Activated CD8-positive, alpha-beta memory T cell treated with anti-CD3 and anti-CD28 coated beads for 24 hours (primary cell): ENCODE measurements around the gene USP10.

Experiments
- DNase-seq: peaks from one replicate; pipeline ENCODE4 v3.0.0-alpha.2; 2020

USP10 gene

DNA sequence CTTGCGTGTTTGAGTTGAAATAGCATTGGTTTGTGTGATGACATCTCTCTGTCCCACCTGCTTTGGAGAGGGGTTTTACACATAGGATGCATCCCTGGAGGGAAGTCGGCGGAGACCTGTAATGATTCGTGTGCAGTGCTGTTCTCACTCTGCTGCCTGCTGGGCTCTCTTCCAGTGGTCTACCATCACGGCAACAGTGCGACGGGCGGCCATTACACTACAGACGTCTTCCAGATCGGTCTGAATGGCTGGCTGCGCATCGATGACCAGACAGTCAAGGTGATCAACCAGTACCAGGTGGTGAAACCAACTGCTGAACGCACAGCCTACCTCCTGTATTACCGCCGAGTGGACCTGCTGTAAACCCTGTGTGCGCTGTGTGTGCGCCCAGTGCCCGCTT lies 78.9 kb downstream of the USP10 start:
- DNase-seq: no peak

DNA sequence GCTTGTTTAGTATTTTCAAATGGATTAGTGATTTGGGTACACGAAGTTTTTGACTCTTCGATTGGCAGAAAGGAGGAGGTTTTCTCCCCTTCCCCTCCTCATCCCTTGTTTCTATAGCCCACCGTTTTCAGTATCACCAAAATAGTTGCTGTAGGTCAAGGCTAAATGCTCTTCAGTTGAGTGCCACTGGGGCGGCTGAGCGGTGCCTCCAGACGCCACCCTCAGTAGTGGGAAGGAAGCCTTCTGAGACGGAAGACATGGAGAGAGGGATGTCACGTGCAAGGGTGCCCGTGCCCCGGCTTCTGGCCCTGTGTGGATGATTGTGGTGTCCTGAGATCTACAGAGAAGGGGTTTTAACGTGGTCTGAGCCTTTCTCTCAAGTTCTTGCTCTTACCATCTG lies 80.3 kb downstream of the USP10 start:
- DNase-seq: no peak

DNA sequence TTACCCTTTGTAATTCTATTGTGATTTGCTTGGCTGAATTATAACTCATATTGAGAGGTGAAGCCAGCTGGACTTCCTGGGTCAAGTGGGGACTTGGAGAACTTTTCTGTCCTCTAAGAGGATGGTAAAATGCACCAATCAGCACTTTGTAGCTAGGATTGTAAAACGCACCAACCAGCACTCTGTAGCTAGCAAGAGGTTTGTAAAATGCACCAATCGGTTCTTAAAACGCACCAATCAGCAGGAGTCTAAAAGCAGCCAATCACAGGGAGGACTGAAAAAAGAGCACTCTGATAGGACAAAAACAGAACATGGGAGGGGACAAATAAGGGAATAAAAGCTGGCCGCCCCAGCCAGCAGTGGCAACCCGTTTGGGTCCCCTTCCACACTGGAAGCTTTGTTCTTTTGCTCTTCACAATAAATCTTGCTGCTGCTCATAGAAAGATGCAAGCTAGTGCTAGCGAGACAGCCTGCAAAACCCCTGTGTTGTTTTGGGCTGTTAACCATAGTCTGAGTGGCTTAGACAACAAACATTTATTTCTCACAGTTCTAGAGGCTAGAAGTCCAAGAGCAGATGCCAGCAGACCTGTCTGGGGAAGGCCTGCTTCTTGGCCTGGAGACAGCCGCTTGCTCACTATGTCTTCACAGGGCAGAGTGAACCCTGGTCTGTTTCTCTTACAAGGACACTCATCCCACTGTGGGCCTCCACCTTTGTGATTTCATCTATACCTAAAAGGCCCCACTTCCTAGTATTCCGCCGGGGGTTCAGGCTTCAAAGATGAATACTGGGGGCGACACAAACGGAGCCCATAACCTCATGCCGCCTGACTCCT lies 81.0 kb downstream of the USP10 start:
- no peak for DNase-seq

DNA sequence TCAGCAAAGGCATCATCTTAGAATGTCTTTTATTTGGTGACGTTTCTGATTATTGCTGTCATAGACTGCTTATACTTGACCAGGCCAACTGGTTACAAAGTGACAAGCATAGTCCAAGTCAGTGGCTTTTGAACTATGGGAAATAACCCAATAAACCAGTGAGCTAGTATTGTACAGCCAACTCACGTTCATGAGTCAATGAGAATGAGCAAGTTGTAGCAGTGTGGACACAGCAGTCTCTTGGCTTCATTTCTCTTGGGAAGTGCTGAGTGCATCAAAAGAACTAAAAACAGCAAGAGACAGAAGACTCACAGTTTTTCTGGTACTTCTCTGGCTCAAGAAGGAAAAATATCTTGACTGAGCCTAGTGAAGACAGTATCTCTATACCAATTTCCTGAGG lies 83.0 kb downstream of the USP10 start:
- DNase-seq: no peak

DNA sequence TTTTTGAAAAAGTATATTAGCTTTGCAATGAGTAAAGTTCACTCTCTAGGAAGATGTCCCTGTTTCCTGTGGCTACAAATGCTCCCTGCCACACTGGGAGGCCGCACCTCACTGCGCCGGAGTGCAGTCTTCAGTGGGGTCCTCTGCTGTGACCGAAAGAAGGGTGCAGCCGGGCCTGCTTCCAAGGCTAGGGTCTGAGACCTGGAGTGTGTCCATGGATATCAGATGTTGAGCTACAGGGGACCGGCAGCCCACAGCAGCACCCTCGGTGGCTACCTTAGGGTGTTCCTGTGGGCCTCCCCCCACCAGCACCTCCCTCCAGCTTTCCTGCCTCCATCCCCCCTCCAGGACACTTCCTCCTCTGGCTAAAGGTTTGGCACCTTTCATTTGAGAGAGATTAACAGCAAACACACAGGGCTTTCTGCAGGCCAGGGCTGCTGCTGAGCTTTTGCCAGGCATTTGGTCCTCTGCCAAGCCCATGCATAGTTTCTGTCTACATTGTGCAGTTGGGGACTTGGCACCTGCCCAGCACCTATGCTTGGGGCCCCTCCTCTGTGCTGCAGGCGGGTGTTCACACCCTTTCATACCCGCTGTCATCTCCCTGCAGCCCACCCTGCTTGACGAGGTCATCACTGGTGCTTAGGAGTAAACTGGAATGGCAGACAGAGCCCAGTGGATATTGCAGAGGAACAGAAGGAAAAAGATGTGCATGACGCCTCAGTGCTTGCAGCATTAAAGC lies 86.2 kb downstream of the USP10 start:
- DNase-seq: no peak

DNA sequence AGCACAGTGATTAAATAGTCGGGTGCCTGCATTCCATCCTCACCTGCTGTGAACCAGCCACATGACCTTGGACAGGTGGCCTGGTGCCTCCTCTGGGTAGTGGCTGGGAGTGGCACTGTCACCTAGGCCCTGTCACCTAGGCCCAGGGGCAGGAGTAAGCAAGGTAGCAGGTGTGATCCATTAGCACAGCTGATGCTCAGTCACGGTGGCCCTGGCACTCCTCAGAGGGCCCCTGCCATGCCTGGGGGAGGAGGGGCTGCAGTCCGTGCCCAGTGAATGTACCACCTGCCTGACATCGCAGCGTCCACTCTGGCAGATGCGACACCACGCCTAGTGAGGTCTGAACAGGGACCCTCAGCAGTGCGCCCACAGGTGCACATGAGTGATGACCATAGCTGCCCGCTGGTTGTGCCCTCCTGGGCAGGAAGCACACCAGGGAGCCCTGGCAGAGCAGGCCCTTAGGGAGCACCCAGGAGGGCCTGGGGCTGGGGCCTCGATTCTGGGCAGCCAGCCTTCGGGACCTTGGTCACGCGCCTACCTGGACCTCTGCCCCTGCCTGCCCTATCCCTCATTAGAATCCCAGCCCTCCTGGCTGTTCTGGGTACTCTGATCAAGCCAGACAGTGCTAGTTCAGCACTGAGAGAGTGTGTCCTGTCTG lies 86.9 kb downstream of the USP10 start:
- DNase-seq: no peak

DNA sequence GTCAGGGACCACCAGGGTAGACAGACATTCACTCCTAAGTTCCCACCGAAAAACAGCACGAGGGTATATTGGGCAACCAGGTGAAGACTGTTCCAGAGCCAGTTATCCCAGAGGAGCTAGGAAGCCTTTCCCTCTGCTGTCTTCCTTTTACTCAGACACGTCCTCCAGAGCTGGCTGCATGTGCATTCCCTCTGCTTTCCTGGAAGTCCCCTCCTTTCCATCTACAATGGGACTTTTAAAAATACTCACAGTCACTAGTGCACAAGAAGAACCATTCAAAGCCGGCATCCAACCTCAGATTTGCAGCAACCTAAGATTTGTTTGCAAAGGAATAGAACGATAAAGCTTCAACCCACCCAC lies 87.4 kb downstream of the USP10 start:
- no peak for DNase-seq

DNA sequence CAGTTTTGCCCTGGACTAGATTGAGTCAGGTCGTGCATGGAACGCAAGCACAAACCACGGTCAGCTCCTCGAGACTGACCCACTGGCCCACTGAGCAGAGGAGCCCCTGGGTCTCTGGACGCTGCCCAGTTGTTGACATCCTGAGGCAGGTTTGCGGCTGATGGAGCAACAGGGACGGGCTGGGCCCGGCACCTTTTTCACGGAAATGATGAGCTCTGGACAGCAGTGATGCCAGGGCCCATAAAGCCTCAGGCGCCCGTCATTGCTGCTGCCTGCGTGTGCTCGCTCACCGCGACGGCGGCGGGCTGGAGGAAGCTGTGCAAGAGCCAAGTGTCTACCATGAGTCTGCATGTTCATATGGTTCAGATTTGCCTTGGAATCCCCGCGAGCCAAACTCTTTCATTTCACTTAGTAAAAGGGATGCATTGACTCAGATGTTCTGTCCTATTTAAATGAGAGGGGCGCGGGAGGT lies 89.2 kb downstream of the USP10 start:
- no peak for DNase-seq

DNA sequence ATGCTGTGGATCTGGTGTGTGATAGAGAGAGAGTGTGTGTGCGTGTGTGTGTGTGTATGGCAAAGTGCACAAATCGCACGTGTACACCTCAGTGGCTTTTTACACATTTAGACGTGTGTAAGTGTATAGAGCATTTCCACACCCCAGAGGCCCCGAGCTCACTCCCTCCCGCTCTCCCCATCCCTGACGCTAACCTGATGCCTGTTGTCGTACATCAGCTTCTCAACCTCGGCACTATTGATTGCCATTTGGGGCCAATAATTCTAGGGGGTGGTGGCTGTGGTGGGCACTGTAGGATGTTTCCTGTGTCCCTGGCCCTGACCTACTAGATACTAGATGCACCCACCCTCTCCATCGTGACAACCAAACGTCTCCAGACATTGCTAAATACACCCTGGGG lies 89.6 kb downstream of the USP10 start:
- no peak for DNase-seq

DNA sequence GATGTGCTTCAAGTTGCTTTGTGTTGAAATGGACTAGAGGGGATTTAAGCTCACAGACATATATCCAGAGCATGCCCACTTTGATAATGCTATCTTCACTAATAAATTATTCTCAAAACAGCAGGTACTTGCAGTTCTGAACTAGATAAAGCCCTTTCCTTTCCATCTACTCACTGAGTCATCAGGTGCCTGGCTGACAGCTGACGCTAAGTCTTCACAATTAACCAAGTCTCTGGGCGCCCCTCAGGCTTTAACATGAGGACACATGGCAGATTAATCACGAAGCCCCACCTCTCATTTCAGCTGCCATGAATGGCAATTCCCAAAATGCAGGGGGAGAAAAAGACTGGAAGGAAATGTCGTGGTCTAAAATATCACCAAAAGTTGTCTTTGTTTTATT lies 90.5 kb downstream of the USP10 start:
- DNase-seq: no peak

DNA sequence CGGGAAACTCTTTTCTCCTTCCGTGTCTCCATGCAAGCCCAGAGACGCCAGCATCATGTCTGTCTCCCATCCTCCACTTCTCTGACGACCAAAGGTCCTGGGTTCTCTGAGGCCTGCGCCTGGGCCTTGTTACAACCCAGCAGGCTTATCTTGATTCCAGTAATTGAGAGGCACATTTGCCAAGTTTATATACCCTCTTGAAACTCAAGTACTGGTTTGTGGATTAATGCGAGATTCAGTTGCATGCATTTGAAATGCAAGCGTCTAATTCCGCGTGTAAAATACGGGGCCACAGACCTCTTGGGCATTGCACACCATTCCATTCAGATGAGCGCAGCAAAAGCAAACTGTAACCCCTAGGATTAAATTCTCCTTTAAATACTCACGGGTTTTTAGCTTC lies 91.3 kb downstream of the USP10 start:
- no peak for DNase-seq

DNA sequence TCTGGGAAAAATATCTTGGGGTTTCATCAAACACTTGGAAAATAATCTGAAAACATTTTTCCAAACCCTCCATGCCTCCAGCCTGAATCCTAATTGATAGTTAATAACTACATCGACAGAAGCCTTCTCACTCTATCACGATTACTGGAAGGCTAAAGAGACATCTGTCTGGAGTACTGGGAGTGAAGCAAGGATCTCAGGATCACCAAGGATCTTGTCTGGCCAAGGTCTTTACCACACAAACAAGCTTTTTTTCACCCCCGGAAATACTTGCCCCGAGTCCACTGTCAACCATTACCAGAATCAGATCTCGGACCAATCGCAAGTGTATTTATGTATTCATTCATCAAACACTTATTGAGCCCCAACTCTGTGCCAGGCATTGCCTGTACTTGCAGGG lies 91.7 kb downstream of the USP10 start:
- DNase-seq: no peak

DNA sequence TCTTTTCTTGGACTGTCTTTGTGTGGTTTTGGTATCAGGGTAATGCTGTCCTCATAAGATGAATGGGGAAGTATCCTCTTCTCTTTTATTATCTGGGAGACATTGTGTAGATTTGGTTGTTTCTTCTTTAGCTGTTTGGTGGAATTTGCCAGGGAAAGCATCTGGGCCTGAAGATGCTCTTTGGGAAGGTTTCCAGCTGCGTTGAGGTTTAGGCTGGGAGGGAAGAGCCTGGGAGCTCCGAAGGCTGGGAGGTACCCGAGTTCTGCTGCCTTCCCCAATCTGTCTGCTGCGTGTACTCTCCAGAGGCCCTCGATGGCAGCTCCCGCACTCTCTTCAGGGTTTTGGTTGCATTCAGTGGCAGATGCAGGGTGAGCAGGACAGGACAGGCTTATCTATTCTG lies 94.4 kb downstream of the USP10 start:
- no peak for DNase-seq

DNA sequence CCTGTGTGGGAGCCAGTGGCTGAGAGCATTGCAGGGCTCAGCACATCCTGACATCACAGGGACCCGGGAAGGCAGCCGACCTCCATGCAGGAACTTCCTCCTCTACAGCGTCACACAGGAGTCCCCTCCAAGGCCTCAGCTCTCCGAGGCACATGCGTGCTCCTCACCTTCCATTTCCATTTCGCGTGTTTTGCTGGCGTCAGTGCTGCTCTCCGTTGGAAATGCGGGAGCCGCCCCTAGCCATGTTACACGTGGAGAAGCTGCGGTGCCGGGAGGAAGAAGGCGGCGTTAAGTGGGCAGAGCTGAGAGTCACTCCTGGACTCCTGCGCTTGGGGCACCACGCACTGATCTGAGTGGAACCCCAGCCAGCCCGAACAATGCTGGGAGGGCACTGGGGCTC lies 94.8 kb downstream of the USP10 start:
- no peak for DNase-seq

DNA sequence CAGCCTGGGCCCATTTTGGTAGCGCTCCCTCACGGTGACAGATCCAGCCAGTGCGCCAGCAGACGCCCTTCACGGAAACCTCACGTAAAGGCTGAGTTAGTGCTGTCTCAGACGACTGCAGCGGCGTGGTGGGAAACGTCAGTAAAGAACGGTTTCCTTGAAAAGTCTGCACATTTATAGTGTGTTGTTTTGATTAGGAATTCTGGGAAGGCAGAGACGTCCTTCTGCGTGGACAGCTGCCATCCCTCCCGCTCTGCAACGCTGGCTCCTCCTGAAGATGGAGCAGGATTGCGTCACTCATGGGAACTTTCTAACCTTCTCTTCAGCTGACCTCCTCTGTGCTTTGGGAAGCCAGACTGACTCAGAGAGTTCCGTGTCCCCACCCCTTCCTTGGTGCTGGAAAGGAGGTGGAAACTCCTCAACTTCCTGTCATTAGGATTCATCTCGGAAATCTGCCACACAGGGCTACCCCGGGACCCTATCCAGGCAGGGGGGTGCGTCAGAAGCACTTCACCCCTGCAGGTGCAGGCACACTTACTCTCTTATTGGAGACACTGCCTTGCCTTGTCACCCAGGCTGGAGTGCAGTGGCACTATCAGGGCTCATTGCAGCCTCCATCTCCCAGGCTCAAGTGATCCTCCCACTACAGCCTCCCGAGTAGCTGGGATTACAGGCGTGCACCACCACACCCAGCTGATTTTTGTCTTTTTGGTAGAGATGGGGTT lies 95.7 kb downstream of the USP10 start:
- no peak for DNase-seq

DNA sequence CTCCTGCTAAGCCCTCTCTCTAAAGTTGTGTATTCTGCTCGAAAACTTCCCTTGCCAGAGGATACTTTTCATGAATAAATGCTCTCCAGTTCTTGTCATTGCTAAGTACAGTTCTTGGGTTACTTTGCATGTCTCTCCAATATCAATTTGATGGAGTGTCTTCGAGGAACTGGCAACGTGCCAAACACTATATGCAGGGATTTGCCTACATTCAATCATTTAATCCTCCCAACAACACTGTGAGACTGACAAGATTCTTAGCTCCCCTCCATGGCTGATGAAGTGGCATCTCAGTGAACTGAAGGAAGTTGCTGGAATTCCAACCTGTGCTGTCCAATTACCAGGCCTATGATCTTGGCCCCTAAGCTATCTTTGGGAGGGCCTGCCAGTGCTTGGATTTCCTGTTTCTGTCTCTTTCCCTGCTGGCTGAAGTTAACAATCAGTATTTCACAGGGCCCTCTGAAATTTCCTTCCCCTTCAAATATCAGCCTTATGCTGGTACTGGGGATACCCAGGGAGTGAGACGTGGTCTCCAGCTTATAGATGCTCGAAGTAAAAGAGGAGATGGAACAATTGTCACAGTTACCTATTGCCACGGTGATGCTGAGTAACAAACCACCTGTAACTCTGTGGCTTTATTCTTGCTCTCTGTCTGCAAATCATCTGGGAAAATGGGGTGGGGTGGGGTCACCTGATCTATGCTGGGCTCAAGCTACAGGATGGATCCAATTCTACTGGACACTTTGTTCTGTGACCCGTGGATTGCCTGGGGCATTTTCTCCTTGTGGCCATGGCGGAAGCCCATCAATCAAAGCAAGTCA lies 100.6 kb downstream of the USP10 start:
- no peak for DNase-seq

DNA sequence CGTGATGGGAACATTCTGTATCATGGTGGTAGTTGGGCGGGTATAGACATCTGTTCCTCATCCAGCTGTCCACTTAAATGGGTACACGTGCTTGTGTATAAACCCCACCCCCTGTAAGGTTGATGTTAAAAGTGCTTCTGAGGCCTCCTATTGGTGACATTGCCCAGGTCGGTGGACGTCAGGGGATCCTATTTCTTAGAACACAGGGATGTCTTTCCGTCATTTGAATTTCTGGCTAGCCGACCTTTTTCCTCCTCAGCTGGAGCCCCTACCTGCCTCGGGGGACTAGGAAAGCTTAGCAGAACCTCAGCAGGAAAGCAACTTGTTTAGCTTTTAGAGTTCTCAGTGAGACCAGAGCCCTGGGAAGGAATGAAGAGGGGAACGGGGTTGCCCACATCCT lies 103.3 kb downstream of the USP10 start:
- DNase-seq: no peak

DNA sequence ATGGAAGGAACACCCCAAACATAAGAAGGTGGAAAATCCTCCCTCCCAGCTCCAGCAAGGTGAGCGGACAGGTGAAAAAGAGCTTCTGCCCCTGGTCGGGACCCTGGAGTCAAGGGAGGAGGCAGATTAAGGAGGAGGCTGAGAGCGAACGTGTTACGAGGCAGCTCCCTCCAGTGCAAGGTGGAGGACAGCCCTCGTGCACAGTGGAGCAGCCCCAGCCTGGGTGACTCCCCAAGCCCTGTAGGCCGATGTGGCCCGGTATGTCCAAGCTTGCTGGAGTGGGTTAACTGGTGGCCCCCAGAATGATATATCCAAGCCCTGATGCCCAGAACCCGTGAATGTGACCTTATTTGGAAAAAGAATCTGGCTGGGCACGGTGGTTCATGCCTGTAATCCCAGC lies 104.5 kb downstream of the USP10 start:
- DNase-seq: no peak

DNA sequence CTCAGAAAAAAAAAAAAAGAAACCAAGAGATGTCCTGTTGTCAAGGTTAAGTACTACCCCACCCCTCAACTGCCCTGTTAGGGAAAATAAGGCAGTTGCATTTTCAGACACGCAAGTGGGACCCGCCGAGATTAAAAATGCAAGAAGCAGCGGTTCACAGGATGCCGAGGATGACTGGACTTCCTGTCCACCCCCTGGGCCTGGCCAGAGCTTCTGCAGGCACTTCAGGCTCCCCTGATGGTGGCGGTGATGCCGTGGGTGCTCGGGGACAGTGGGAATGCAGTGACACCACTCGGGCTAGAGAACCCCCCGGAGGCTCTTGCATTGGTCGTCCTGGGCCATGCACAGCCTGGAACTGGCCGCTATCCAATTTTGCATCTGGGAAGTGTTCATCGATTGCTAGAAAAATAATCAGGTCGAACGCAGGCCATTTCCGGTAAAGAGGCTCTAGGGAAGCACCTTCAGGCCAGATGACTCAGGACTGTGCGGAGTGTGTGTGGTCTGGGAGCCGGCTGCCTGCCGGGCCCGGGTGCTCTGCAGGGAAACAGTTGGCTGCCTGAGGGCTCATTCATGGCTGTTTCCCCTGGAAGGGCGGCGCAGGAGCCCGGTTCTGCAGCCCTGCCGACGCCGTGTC lies 106.6 kb downstream of the USP10 start:
- DNase-seq: no peak

DNA sequence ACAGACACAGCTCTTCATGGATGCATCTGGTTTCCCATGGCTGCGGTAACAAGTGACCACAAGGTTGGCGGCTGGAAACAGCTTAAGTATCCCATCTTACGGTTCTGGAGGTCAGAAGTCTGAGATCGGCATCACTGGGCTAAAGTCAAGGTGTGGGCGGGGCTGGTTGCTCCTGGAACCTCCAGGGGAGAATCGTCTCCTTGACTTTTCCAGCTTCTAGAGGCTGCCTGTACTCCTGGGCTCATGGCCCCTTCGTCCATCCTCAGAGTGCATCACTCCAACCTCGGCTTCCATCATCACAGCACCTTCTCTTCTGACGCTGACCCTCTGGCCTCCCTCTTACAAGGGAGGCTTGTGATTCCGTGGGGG lies 107.1 kb downstream of the USP10 start:
- DNase-seq: no peak

DNA sequence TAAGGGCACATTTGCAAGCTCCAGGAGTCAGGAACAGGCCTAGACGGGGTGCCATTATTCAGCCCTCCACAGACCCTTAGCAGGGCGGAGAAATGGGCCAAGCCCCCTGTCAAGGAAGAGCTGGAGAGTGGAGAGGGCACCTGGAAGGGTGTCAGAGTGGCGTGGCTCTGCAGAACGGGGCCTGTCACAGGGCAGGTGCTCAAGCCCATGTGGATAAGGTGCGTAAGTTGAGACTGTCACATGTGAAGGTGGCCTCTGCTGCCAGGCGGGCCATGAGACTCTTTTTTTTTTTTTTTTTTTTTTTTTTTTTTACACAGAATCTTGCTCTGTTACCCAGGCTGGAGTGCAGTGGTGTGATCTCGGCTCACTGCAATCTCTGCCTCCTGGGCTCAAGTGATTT lies 108.0 kb downstream of the USP10 start:
- DNase-seq: no peak

DNA sequence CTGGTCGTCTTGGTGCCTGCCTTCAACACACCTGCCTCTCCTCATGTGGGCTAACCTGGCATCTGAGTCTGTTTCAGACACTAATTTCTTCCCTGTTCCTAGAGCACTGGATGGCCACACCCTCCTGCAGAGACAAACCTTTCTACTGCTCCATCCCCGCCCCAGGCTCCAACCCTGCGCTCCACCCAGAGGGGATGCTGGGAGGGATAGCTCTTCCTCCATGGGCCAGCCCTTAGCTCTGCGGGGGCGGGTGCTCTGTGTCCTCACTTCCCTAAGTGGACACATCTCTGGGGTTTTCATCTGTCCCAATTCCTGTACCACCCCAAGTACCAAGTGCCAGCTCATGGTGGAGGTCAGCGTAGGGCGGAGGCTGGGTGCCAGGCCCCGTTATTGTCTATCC lies 109.0 kb downstream of the USP10 start:
- no peak for DNase-seq
